OCI-LY1 (cell line): Measurements from ENCODE around the gene ROBO1.

ENCODE experiments used
- H2AFZ ChIP-seq: fragments of 200-600 bp; sonication (generic), shearing (Covaris generic); 2 replicates; pipeline ENCODE4 v1.6.0; 2014; ENCODE audit warnings: antibody characterized with exemption, mild to moderate bottlenecking, low read length
- H3F3A ChIP-seq: fragments of 200-600 bp; sonication (generic), shearing (Covaris generic); 2 replicates; pipeline ENCODE4 v1.6.0; 2014; ENCODE audit warnings: mild to moderate bottlenecking, antibody characterized with exemption, low read length, moderate library complexity; ENCODE audit not compliant: insufficient read depth
- H3K27ac ChIP-seq: fragments of 200-600 bp; sonication (generic); 2 replicates; pipeline ENCODE4 v1.5.1; 2014; ENCODE audit warnings: low read length, mixed run types, mild to moderate bottlenecking, low read depth; ENCODE audit not compliant: poor library complexity, severe bottlenecking
- H3K27me3 ChIP-seq: fragments of 200-600 bp; sonication (generic); 2 replicates; pipeline ENCODE4 v1.6.0; 2014; ENCODE audit warnings: antibody characterized with exemption, mild to moderate bottlenecking, low read length, moderate library complexity; ENCODE audit not compliant: insufficient read depth
- H3K36me3 ChIP-seq: fragments of 200-600 bp; sonication (generic); 2 replicates; pipeline ENCODE4 v1.6.1; 2014; ENCODE audit warnings: mild to moderate bottlenecking, antibody characterized with exemption, low read length, moderate library complexity, mixed read lengths; ENCODE audit not compliant: insufficient read depth
- H3K4me1 ChIP-seq: fragments of 200-600 bp; sonication (generic); 2 replicates; pipeline ENCODE4 v1.5.1; 2014; ENCODE audit warnings: mild to moderate bottlenecking, low read length, moderate library complexity; ENCODE audit not compliant: insufficient read depth, severe bottlenecking
- H3K4me2 ChIP-seq: fragments of 200-600 bp; sonication (generic), shearing (Covaris generic); 2 replicates; pipeline ENCODE4 v1.6.1; 2014; ENCODE audit warnings: low read length
- H3K4me3 ChIP-seq: fragments of 200-600 bp; sonication (generic); 2 replicates; pipeline ENCODE4 v1.5.1; 2014; ENCODE audit warnings: low read length, low read depth, mild to moderate bottlenecking, mixed read lengths; ENCODE audit not compliant: poor library complexity, severe bottlenecking
- H3K79me2 ChIP-seq: fragments of 200-600 bp; shearing (Covaris generic); 2 replicates; pipeline ENCODE4 v1.6.1; 2016; ENCODE audit warnings: mixed run types, low read length, mixed read lengths; ENCODE audit not compliant: insufficient read depth
- H3K9ac ChIP-seq: fragments of 200-600 bp; sonication (generic), shearing (Covaris generic); 2 replicates; pipeline ENCODE4 v1.6.1; 2014; ENCODE audit warnings: mild to moderate bottlenecking, low read length, mixed read lengths
- H3K9me2 ChIP-seq: fragments of 200-600 bp; sonication (generic), shearing (Covaris generic); 2 replicates; pipeline ENCODE4 v1.6.1; 2014; ENCODE audit warnings: low read depth, mild to moderate bottlenecking, low read length, mixed read lengths
- H3K9me3 ChIP-seq: fragments of 200-600 bp; shearing (Covaris generic); 2 replicates; pipeline ENCODE4 v1.6.1; 2014; ENCODE audit warnings: low read length, mixed read lengths
- H4K20me1 ChIP-seq: fragments of 200-600 bp; sonication (generic), shearing (Covaris generic); 2 replicates; pipeline ENCODE4 v1.6.0; 2016; ENCODE audit warnings: mild to moderate bottlenecking, low read length; ENCODE audit not compliant: insufficient read depth
- CTCF ChIP-seq: fragments of 200-600 bp; sonication (generic), shearing (Covaris generic); IDR thresholded peaks from 2 replicates; pipeline ENCODE4 v1.5.1; 2017; ENCODE audit warnings: mild to moderate bottlenecking, antibody characterized with exemption, low read length, moderate library complexity, mixed read lengths
- EZH2 ChIP-seq: fragments of 200-600 bp; sonication (generic), shearing (Covaris generic); IDR thresholded peaks from 2 replicates; pipeline ENCODE4 v1.8.0; 2017; ENCODE audit warnings: borderline replicate concordance, mixed run types, mild to moderate bottlenecking, antibody characterized with exemption, low read length, moderate library complexity, mixed read lengths

ROBO1 gene

GRCh38 chr3:78781351-78781750, 986.4 kb downstream of the ROBO1 start:
- Histone ChIP-seq H3K4me2 (no peak overlapping the region), H3K79me2 (no peaks in the 10 kb centered on the region)

GRCh38 chr3:78765671-78766485, 1001.9 kb downstream of the ROBO1 start:
- H4K20me1 ChIP-seq = no peaks in the 10 kb centered on the region
- H3K4me2 ChIP-seq = no peak overlapping the region
- no peaks in the 10 kb centered on the region for H3K27me3 ChIP-seq
- H3K4me1 ChIP-seq = no peaks in the 10 kb centered on the region
- no peaks in the 10 kb centered on the region for H3K9me3 ChIP-seq
- H3K27ac ChIP-seq = no peak overlapping the region
- no peaks in the 10 kb centered on the region for H3K36me3 ChIP-seq
- TF ChIP-seq EZH2 = no peak
- TF ChIP-seq CTCF = no peak
- H3K9ac ChIP-seq = no peak overlapping the region
- H3K79me2 ChIP-seq = no peaks in the 10 kb centered on the region
- H3K4me3 ChIP-seq = no peak overlapping the region
- no peaks in the 10 kb centered on the region for H3F3A ChIP-seq
- no peaks in the 10 kb centered on the region for H3K9me2 ChIP-seq
- H2AFZ ChIP-seq = no peak overlapping the region

More at GRCh38 chr3:78781351-78781750, 986.4 kb downstream of the ROBO1 start:
- no peaks in the 10 kb centered on the region for H3K9me2 ChIP-seq
- no peak for TF ChIP-seq EZH2
- no peak for TF ChIP-seq CTCF
- H3K27me3 ChIP-seq = no peaks in the 10 kb centered on the region
- no peaks in the 10 kb centered on the region for H3F3A ChIP-seq
- no peak overlapping the region for H3K9ac ChIP-seq
- H2AFZ ChIP-seq = no peak overlapping the region
- no peak overlapping the region for H3K4me3 ChIP-seq
- no peaks in the 10 kb centered on the region for H4K20me1 ChIP-seq
- H3K9me3 ChIP-seq = no peaks in the 10 kb centered on the region
- no peaks in the 10 kb centered on the region for H3K36me3 ChIP-seq
- H3K4me1 ChIP-seq = no peaks in the 10 kb centered on the region
- H3K27ac ChIP-seq = no peak overlapping the region

- H3K4me2 ChIP-seq = no peak overlapping the region
- no peaks in the 10 kb centered on the region for H3F3A ChIP-seq
- H4K20me1 ChIP-seq = no peaks in the 10 kb centered on the region
- H3K9ac ChIP-seq = no peak overlapping the region
- H3K9me2 ChIP-seq = no peaks in the 10 kb centered on the region
- H2AFZ ChIP-seq = no peak overlapping the region
- no peaks in the 10 kb centered on the region for H3K9me3 ChIP-seq
- no peaks in the 10 kb centered on the region for H3K27me3 ChIP-seq
- H3K27ac ChIP-seq = no peak overlapping the region
- no peaks in the 10 kb centered on the region for H3K36me3 ChIP-seq
- no peaks in the 10 kb centered on the region for H3K79me2 ChIP-seq
- no peak overlapping the region for H3K4me3 ChIP-seq
- TF ChIP-seq CTCF = no peak
- no peak for TF ChIP-seq EZH2
- H3K4me1 ChIP-seq = no peaks in the 10 kb centered on the region
Observed at GRCh38 chr3:78764634-78765033, 1003.2 kb downstream of the ROBO1 start.
